Measurements from ENCODE around the gene ATP2B3. TPM values are rescaled to one million over a fixed set of nuclear protein-coding genes. Genes with fewer than 3 reads are reported as not detected.
A peak's percentile ranks its signal among the peaks of the same experiment; 100 is the strongest.

ATP2B3 gene
- total RNA-seq (2021; ENCODE audit: unreplicated experiment) (0.21 TPM), Bru-seq, nascent RNA (percentile 12 among the genes with signal in this experiment), BruChase-seq, experiment 1, labeled RNA remaining after a 2-hour chase (percentile 13 among the genes with signal in this experiment), BruChase-seq, experiment 2, labeled RNA remaining after a 6-hour chase (percentile 17 among the genes with signal in this experiment)
- 0.16 TPM for polyA plus RNA-seq (2012; ENCODE audit: insufficient read length)
- long read RNA-seq, result 0 reads

DNA sequence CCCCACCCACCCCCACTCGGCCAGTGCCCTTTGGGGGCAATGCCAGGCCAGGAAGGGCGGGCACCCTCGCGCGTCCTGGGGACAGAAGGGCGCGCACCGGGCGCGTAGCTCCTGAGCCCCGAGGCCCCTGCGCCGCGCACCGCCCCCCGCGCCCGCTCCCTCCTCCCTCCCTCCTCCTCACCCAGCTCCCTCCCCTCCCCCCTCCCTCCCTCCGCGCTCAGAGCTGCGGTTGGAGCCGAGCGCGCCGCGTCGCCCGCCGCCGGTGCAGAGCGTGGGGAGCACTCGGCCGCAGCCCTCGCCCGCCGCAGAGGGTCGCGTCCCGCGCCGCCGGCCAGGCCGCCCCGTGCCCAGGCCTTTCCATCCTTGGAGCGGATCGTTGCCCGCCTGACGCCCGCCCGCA is at the start of gene ATP2B3:
TSS of gene ATP2B3 (plus strand) at position 220 of the 400 bp plus-strand sequence. CDS start 18,606 bp downstream, outside the sequence.
- in situ Hi-C loops (cut with HindIII; ENCODE audit: low pct_unique_long_range_greater_than_20kb, low sequenced_read_pairs), result no loop called here
- BruUV-seq (replicated peaks), result no TSS peak
- H3K27me3 ChIP-seq (ENCODE audit: control insufficient read depth, insufficient read depth, low read length), result no peaks in the 10 kb centered on the region; the same call in 1 of the 2 replicates

DNA sequence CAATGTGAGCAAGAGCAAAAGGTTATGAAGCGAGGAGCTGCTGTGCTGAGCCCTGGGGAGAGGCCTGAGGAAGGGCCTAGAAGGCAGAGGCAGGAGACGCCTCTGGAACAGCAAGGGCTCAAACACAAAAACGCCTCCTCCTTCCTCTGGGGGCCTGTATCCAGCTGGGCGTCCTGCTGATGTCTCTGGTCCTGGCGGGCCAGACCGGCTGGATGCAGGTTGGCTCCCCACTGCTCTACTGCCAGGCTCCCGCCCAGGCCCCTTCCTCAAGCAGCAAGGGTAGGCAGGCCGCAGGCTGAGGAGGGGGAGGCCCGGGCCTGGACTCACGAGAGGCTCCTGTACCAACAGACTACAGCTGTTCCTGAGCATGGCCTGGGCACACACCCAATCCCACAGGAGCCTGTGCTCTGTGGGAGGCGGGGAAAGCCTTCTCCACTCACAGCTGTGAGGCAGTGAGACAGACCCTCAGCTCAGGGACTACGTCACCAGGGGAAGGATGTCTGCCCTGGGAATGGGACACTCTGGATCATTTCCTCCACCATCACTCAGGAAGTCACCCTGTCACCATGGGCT is 49.3 kb upstream of the ATP2B3 start:
- DNase-seq (ENCODE audit: low read depth, low spot score) (no peak), ATAC-seq (no peak)
- in situ Hi-C loops (cut with HindIII; ENCODE audit: low pct_unique_long_range_greater_than_20kb, low sequenced_read_pairs) (no loop called here), intact Hi-C loops (cut with micrococcal nuclease; ENCODE audit: unreplicated experiment) (no loop called here)
- no peaks in the 10 kb centered on the region for H3K27me3 ChIP-seq (ENCODE audit: control insufficient read depth, insufficient read depth, low read length)
- ChIA-PET CTCF (no interaction called here), POLR2A (no interaction called here)
- H3K36me3 ChIP-seq (ENCODE audit: control insufficient read depth, insufficient read depth, low read length), result no peaks in the 10 kb centered on the region
- BruUV-seq (replicated peaks), result no TSS peak
- no peak overlapping the region for H3K4me3 ChIP-seq (ENCODE audit: low read depth in 2 of 2, low read length in 2 of 2)
- H3K9me3 ChIP-seq (ENCODE audit: control insufficient read depth, insufficient read depth, low read depth, low read length), result no peaks in the 10 kb centered on the region
- H3K4me1 ChIP-seq (ENCODE audit: control insufficient read depth, insufficient read depth, low read length), result no peaks in the 10 kb centered on the region
- no peak overlapping the region for H3K27ac ChIP-seq (ENCODE audit: low read length)
- TF ChIP-seq POLR2AphosphoS5 (IDR thresholded peaks at IDR 0.05; ENCODE audit: low read depth, low read length) (no peak), SIN3A (IDR thresholded peaks at IDR 0.05; ENCODE audit: borderline replicate concordance, insufficient read depth, low read depth, low read length) (no peak), TCF7L2 (IDR thresholded peaks at IDR 0.05; ENCODE audit: low read depth, low read length) (no peak)
- TF ChIP-seq, protein P1, sequence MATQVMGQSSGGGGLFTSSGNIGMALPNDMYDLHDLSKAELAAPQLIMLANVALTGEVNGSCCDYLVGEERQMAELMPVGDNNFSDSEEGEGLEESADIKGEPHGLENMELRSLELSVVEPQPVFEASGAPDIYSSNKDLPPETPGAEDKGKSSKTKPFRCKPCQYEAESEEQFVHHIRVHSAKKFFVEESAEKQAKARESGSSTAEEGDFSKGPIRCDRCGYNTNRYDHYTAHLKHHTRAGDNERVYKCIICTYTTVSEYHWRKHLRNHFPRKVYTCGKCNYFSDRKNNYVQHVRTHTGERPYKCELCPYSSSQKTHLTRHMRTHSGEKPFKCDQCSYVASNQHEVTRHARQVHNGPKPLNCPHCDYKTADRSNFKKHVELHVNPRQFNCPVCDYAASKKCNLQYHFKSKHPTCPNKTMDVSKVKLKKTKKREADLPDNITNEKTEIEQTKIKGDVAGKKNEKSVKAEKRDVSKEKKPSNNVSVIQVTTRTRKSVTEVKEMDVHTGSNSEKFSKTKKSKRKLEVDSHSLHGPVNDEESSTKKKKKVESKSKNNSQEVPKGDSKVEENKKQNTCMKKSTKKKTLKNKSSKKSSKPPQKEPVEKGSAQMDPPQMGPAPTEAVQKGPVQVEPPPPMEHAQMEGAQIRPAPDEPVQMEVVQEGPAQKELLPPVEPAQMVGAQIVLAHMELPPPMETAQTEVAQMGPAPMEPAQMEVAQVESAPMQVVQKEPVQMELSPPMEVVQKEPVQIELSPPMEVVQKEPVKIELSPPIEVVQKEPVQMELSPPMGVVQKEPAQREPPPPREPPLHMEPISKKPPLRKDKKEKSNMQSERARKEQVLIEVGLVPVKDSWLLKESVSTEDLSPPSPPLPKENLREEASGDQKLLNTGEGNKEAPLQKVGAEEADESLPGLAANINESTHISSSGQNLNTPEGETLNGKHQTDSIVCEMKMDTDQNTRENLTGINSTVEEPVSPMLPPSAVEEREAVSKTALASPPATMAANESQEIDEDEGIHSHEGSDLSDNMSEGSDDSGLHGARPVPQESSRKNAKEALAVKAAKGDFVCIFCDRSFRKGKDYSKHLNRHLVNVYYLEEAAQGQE (IDR thresholded peaks at IDR 0.05; ENCODE audit: insufficient read depth in 1 of 2, low read depth in 2 of 2, low read length in 1 of 2), result no peak
- TF ChIP-seq, protein P2, sequence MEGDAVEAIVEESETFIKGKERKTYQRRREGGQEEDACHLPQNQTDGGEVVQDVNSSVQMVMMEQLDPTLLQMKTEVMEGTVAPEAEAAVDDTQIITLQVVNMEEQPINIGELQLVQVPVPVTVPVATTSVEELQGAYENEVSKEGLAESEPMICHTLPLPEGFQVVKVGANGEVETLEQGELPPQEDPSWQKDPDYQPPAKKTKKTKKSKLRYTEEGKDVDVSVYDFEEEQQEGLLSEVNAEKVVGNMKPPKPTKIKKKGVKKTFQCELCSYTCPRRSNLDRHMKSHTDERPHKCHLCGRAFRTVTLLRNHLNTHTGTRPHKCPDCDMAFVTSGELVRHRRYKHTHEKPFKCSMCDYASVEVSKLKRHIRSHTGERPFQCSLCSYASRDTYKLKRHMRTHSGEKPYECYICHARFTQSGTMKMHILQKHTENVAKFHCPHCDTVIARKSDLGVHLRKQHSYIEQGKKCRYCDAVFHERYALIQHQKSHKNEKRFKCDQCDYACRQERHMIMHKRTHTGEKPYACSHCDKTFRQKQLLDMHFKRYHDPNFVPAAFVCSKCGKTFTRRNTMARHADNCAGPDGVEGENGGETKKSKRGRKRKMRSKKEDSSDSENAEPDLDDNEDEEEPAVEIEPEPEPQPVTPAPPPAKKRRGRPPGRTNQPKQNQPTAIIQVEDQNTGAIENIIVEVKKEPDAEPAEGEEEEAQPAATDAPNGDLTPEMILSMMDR (IDR thresholded peaks at IDR 0.05), result no peak

More for the DNA sequence above, at the start of gene ATP2B3:
- no peaks in the 10 kb centered on the region for H3K36me3 ChIP-seq (ENCODE audit: control insufficient read depth, insufficient read depth, low read length)
- no peak within 1 kb of the TSS for H3K27ac ChIP-seq (ENCODE audit: low read length)
- TF ChIP-seq, protein P1 (IDR thresholded peaks at IDR 0.05; ENCODE audit: insufficient read depth in 1 of 2, low read depth in 2 of 2, low read length in 1 of 2), result no peak
- TF ChIP-seq, protein P2 (IDR thresholded peaks at IDR 0.05), result no peak
- TF ChIP-seq SIN3A (IDR thresholded peaks at IDR 0.05; ENCODE audit: borderline replicate concordance, insufficient read depth, low read depth, low read length) (no peak), POLR2AphosphoS5 (IDR thresholded peaks at IDR 0.05; ENCODE audit: low read depth, low read length) (no peak), TCF7L2 (IDR thresholded peaks at IDR 0.05; ENCODE audit: low read depth, low read length) (no peak)
- ATAC-seq (no peak), DNase-seq (ENCODE audit: low read depth, low spot score) (no peak)
- intact Hi-C loops (cut with micrococcal nuclease; ENCODE audit: unreplicated experiment), result no loop called here
- no peak within 1 kb of the TSS; a peak in 1 of 4 replicates for H3K4me3 ChIP-seq (ENCODE audit: low read depth in 2 of 2, low read length in 2 of 2)
- H3K4me1 ChIP-seq (ENCODE audit: control insufficient read depth, insufficient read depth, low read length), result peaks cover 12% of the 10 kb centered on the region
- POLR2A ChIA-PET, result no interaction called here
- H3K9me3 ChIP-seq (ENCODE audit: control insufficient read depth, insufficient read depth, low read depth, low read length), result no peaks in the 10 kb centered on the region
- CTCF ChIA-PET, result no interaction called here

All from Panc1 (cell line).